ENCODE measurements around the gene SETDB1.
A peak's percentile ranks its signal among the peaks of the same experiment; 100 is the strongest.

SETDB1 gene

GRCh38 chr1:151005729-151006319 is 79.7 kb downstream of the SETDB1 start:
- no peak for DNase-seq

- DNase-seq: peak; percentile 79 to 97
Measured at GRCh38 chr1:151006327-151007052, 80.3 kb downstream of the SETDB1 start, which contains the start of gene MINDY1. Gene MINDY1, minus strand, starts transcription at chr1:151006902. Its CDS starts 4,285 bp downstream, at chr1:151002617.

GRCh38 chr1:151007853-151008243 is 81.7 kb downstream of the SETDB1 start:
- DNase-seq: no peak

- peak; percentile 92 for DNase-seq
Measured at GRCh38 chr1:151008244-151009205, 82.4 kb downstream of the SETDB1 start, which contains the start of gene PRUNE1. Gene PRUNE1, plus strand, starts transcription at chr1:151008449. Its CDS starts 184 bp downstream, at chr1:151008633.

GRCh38 chr1:151009206-151009587 is 83.0 kb downstream of the SETDB1 start:
- DNase-seq: no peak

- no peak for DNase-seq
Measured at GRCh38 chr1:151009674-151010345, 83.6 kb downstream of the SETDB1 start.

GRCh38 chr1:151010346-151010726 is 84.2 kb downstream of the SETDB1 start:
- DNase-seq: no peak

- DNase-seq: no peak
Measured at GRCh38 chr1:151011154-151011850, 85.1 kb downstream of the SETDB1 start.

- no peak for DNase-seq
Measured at GRCh38 chr1:151012684-151013471, 86.7 kb downstream of the SETDB1 start.

- no peak for DNase-seq
Measured at GRCh38 chr1:151013518-151013917, 87.4 kb downstream of the SETDB1 start.

Measured in hippocampal formation (tissue), 2 donors.